Hematopoietic multipotent progenitor cell treated with erythropoietin and hydrocortisone succinate and interleukin-3 and kit ligand, for 4 days (in vitro differentiated cells): ENCODE results near the gene PHF12.
A peak's percentile ranks its signal among the peaks of the same experiment; 100 is the strongest.

ENCODE experiments used
- DNase-seq: peaks from one replicate; pipeline ENCODE4 v3.0.0-alpha.2; 2015

PHF12 gene

DNA sequence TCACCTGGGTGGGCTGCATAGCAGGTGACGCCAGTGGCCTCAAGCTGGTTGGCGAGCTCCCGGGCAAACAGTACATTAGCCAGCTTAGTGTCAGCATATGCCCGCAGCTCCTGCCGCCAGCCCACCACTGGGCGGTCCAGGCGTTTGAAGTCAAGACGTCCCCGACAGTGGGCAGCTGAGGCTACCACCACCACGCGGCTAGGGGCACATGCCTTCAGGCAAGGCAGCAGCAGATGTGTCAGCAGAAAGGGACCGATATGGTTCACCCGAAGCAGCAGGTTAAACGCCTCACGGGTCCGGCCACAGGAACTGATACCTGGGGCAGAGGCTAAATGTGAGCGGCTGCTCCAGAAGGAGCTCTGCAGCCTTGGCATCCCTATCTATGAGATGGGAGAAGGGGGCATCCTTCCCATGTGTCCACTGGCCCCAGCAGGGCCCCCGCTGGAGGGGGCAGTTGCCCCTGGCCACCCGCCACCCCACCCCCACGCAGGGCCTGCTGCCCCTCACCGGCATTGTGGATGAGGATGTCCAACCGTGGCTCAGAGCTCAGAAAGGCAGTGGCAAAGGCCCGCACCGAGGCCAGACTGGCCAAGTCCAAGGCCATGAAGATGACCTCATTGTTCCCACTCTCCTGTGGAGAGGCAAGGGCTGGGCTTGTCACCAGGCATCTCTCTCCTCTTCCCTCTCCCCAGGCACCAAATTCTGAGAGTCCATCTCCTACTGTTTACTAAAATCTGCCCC, 50.2 kb downstream of the PHF12 start:
- no peak for DNase-seq

- DNase-seq: peak; percentile 24
Observed at GRCh38 chr17:28899212-28899815, 52.0 kb downstream of the PHF12 start.

DNA sequence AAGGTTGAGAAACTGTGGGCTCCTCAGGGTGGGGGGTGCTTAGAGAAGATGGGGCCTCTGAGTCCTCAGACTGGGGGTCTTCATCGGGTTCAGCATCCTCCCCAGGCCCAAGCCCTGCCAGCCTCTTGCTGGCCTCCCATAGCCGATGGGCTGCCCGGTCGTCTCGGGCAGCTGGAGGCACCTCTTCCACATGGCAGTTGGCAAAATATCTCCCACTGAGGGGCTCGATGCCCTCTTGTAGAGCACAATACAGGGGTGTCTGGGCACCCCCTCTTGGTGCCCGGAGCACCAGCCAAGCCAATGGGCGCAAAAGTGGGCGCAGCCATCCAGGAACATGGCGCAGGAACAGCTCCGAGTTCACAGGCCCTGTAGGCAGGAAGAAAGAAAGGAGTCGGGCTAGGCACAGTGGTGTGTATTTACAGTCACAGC, 52.8 kb downstream of the PHF12 start:
- no peak for DNase-seq

DNA sequence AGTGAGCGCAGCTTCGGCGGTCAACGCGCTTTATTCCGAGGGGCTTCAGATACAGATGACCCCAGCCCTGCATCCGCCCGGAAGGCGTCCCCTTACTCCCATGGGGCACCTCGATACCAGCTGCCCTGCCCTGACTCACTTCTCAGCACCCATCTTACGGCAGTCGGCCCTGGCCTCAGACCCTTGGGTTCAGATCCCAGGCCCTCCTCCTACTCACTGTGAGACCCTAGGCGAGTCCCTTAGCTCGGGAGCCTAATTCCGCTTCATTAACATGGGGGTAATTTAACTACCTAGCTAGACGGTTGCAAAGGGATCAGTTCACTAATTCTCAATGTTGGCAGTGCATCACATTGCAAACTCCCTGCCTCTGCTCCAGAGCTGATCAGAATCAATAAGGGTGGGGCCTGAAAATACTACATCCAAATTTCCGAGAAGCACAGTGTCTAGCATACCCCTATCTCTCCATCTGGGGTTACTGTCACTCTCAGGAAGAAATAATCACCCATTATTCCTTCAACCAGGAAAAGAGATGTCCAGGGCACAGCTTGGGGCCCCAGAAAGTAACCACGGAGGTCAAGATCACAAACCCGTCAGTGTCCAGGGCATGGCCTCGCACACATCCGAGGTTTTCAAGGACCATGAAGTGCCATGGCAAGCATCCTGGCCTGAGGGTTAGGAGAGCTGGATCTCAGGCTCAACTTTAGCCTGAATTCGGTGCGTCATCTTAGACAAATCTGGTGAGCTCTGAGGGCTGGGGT, 53.4 kb downstream of the PHF12 start:
- no peak for DNase-seq

DNA sequence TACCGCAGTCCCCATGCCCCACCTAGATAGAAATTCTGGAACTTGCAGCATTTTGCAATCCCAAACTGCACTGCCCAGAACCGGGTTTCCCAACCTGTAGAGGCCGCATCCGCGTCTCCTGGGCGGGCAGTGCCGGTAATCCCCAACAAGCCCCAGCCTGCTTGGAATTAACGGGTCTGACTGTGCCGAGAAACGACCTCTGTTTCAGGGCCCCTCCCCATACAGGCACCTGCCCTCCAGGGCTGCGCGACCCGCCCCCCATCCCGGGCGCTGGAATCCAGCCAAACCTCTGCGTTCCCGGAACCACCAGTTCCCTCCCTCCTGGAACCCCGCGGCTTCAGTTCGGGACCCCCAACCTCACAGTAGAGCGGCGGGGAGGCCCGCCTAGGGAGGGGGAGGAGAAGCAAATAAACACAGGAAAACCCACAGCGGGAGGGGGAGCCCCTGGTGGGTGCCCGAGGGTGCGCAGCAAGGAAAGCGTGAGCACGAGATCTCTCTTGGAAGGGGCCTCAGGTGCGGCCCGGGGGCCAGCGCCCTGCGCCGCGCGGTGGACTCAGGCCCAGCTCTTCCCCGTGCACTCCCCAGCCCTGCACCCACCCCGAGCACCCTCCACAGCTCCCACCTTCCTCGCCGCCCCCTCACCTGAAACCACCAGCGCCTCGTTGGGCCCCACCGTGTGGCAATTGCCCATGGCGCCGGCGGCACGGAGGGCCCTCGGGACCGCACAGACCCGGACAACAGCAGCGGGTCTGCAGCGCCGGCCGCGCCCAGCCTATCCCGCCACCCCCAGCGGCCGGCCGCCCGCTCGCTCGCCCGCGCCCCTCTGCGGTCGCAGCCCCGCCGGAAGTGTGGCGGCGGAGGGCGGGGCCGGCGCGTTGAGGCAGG, 54.2 kb downstream of the PHF12 start, which contains the start of gene FLOT2:
Gene FLOT2 (minus strand): TSS at position 850 of the 885 bp plus-strand sequence. CDS start 159 bp downstream, at position 691.
- peak; percentile 80 for DNase-seq

DNA sequence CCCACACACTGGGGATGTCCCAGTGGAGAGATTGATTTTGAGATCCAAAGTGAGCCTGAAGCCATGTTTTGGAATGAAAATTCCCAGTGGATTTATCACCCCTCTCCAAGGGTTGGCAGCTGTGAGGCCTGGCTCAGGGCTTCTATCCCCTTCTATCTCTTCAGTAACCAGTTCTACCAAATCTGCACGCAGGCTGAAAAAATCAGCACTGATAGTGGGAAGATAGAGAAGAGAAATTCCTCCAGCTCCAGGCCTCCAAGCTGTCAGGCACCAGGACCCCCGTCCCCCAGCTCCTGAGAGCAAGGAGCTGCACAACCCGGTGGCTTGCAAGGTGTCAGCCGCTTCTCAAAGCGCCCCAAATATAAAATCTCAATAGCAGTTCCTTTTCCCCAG, 54.8 kb downstream of the PHF12 start:
- no peak for DNase-seq

GRCh38 chr17:28895794-28896447, 55.4 kb downstream of the PHF12 start:
- no peak for DNase-seq

- peak; percentile 41 for DNase-seq
Observed at GRCh38 chr17:28893248-28894183, 57.8 kb downstream of the PHF12 start.

DNA sequence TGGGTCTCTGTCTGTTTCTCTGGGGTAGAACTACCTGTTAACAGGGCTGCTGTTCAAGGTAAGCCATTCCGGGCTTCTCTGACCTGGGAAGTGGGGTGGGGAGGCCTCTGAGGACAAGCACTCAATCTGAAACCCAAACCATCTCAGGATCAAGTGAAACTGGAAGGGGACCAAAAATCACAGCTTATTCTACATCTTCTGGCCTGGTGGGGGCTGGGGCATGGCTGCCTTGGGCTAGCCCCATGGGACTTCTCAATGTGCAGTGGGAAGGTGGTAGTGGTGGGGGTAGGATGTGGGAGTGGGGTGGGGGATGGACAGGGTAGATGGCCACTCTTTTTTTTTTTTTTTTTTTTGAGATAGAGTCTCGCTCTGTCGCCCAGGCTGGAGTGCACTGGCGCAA, 59.3 kb downstream of the PHF12 start:
- DNase-seq: no peak

DNA sequence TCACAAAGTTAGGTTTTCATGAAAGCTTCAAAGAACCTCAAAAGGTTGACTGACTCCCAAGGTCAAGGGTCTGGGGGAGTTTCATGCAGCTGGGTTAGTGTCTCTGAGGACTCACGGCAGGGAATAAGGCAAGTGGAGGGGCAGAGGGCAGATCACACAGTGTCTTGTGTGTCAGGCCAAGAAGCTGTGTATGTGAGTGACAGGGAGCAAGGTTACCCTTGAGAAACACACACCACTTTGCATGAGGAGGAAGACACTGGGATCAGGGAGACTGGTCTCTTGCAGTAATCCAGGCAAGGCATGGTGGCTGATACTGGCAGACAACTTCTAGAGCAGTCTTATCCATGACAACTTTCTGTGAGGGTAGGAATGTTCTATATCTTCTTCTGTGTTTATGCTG, 60.1 kb downstream of the PHF12 start:
- no peak for DNase-seq

GRCh38 chr17:28889996-28890395, 61.3 kb downstream of the PHF12 start:
- peak; percentile 36 for DNase-seq

- DNase-seq: no peak
Observed at GRCh38 chr17:28888832-28889231, 62.5 kb downstream of the PHF12 start.

GRCh38 chr17:28887871-28888471, 63.3 kb downstream of the PHF12 start:
- no peak for DNase-seq

DNA sequence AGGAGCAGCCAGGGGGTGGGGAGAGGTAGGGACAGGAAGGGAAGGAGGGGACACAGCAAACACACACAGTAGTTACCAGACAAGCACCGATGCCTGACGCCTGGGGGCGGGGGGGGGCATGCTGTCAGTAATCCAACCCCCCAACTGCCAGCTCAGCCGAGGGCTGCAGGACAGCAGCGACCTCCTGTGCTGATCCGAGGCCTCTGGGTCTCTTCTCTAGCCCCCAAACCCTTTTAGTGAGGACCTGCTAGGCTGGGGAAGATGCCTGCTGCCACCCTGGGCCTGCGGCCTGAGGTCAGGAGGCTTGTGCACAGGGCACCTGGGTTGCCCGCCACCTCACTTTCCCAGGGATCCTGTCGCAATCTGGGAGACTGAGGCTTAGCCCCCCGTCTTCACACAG, 65.4 kb downstream of the PHF12 start:
- no peak for DNase-seq

DNA sequence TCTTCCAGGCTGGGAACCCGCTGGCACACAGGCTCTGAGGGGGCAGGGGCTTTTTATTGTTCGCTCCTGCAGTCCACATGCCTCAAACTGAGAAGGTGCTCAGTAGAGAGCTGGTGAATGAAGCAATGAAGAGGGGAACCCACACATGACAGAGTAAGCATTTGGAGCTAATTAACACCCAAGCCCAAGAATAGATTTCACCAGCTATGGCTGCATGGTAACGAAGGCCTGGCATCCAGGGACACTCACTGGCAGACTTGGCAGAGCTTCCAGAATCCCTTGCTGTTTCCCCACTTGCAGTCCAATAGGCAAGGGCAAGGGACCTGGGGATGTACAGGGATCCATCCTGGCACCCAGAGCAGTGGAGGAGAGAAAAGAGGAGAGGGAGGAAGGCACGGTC, 66.0 kb downstream of the PHF12 start:
- no peak for DNase-seq

DNA sequence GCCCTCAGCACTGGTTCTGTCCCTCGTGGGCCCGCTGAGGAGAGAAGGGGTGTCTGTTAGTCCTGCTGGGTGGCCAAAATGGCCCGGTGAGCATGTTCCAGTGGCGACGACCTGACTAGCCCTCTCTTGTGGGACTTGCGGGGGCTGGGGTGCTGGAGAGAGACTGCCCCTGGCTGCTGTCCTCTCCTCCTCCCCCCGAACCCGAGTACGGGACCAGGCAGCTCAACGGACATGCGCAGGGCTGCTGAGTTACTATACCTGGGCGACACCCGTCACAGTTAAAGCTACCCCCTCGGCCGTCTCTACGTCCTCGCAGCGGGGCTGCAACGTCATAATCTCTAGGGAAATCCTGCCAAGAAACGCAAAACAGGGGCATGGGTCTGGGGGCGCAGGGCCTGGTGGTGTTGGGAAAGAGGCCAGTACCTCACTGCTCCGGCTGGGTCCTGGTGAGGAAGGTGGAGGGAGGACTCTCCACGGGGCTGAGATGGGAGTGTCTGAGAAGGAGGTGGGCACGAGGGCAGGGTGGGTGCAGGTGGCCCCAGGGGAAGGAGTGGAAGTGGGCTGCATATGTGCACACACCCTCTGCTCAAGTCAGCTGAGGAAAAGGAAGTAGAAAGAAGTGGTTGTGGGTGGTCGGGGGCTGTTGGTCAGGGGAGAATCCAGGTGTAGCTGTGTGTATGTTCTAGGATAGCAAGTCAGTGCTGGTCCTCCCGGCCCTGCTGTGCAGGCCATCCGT, 67.2 kb downstream of the PHF12 start:
- no peak for DNase-seq

DNA sequence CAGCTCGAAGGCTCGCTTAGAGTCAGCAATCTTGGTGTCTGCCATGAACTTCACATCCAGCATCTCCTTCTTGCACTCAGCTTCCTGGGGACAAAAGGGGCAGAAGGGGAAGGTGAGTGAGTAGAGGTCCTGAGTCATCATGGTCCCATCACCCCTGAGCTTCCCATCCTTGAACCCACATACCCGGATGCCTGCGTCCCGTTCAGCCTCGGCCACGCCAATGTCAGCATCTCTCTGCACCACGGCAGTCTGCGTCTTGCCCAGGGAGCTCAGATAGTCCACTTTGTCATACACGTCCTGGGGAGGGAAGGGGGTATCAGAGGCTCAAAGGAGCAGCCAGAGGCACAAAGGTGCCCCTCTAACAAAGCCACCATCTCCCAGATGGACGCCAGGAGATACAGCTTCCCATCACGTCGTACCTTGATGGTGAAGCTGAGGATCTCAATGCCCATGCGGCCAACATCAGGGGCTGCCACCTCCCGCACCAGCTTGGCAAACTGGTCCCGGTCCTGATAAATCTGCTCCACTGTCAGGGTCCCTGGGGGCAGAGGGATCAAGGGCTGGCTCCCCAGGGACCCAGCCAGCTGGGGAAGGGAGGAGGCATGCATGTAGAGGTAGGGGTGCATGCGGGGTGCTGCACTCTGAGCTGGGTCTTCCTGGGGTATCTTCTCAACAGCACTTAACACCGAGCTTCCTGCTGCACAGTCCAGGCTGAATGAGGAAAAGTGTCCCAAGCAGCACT, 69.0 kb downstream of the PHF12 start:
- DNase-seq: no peak

DNA sequence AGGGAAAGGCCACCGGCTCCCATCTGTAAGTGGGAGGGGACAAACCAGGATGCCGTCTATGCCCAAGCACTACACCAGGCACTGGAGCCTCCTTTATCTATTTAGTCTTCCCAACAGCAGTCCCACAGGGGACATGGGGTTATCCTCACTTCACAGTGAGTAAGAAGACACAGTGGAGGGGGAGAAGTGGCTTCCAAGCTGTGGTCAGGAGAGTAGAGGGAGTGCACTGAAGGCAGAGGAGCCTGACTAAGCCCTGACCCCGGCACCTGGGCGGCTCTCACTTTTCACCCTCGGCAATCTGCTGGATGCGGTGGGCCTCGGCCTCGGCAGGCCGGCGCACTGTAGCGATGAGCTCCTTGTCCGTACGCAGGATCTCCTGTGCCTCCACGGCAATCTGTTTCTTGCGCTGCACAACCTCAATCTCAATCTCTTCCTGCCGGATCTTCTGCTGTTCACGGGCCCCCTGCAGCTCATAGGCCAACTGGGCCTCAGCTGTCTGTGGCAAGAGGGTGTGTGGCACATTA, 69.7 kb downstream of the PHF12 start:
- no peak for DNase-seq

DNA sequence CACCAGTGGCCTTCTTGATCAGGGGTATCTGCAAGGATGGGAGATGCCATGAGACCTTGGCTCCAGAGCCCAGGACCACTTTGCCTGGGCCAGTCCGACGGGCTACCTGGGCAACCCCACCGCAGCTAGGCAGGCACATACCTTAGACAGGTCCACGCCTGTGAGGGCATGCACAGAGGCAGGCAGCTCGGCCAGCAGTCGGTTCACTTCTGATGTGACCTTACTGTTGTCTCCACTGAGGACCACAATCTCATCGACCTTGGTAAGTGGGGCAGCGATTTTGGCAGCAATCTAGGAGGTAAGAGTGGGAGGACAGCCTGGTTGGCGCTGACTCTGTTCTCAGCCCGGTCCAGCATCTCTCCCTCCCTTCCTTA, 70.8 kb downstream of the PHF12 start:
- DNase-seq: no peak
